ENCODE data around the gene EVC. TPM values are rescaled to one million over a fixed set of nuclear protein-coding genes. Genes with fewer than 3 reads are reported as not detected.
"Not testable (repeated sequence)": the region's sequence is repeated elsewhere in the genome, so short reads cannot be mapped to it uniquely, and the experiment has no call there.

The EVC gene
- total RNA-seq, 1 donor: 69.1 TPM

GRCh38 chr4:5826437-5827107 lies 115.6 kb downstream of the EVC start:
- Histone ChIP-seq H3K4me1 (ENCODE audit: insufficient read depth, low read length) (peaks cover 7% of the 10 kb centered on the region), H3K27me3 (ENCODE audit: insufficient read depth, low read length) (no peaks in the 10 kb centered on the region), H3K4me2 (ENCODE audit: insufficient read depth, low read length) (no peak overlapping the region), H3K4me3 (ENCODE audit: insufficient read depth, low read length) (no peak overlapping the region), H4K20me1 (ENCODE audit: insufficient read depth, low read length) (peaks cover 29% of the 10 kb centered on the region), H2AFZ (ENCODE audit: low read length) (no peak overlapping the region), H3K36me3 (ENCODE audit: insufficient read depth, low read length) (peaks cover 35% of the 10 kb centered on the region), H3K27ac (ENCODE audit: low read depth, low read length) (no peak overlapping the region), H3K79me2 (ENCODE audit: insufficient read depth, low read length) (no peaks in the 10 kb centered on the region), H3K9me3 (ENCODE audit: low read depth, low read length) (no peaks in the 10 kb centered on the region)
- peak; percentile 46 for DNase-seq (ENCODE audit: insufficient read length, low spot score, missing footprints)
- no peak for TF ChIP-seq CTCF (IDR thresholded peaks at IDR 0.05; ENCODE audit: extremely low read depth, low read depth, low read length)

GRCh38 chr4:5827108-5828004 lies 116.4 kb downstream of the EVC start:
- no peaks in the 10 kb centered on the region for H3K27me3 ChIP-seq (ENCODE audit: insufficient read depth, low read length)
- H3K36me3 ChIP-seq (ENCODE audit: insufficient read depth, low read length): peaks cover 27% of the 10 kb centered on the region
- TF ChIP-seq CTCF (IDR thresholded peaks at IDR 0.05; ENCODE audit: extremely low read depth, low read depth, low read length): no peak
- DNase-seq (ENCODE audit: insufficient read length, low spot score, missing footprints): peak; percentile 66
- H2AFZ ChIP-seq (ENCODE audit: low read length): no peak overlapping the region
- no peaks in the 10 kb centered on the region for H3K9me3 ChIP-seq (ENCODE audit: low read depth, low read length)
- H3K4me1 ChIP-seq (ENCODE audit: insufficient read depth, low read length): peaks cover 7% of the 10 kb centered on the region
- H3K4me3 ChIP-seq (ENCODE audit: insufficient read depth, low read length): no peak overlapping the region
- H4K20me1 ChIP-seq (ENCODE audit: insufficient read depth, low read length): peaks cover 23% of the 10 kb centered on the region
- H3K79me2 ChIP-seq (ENCODE audit: insufficient read depth, low read length): no peaks in the 10 kb centered on the region
- no peak overlapping the region for H3K4me2 ChIP-seq (ENCODE audit: insufficient read depth, low read length)
- no peak overlapping the region for H3K27ac ChIP-seq (ENCODE audit: low read depth, low read length)

GRCh38 chr4:5828005-5828391 lies 117.0 kb downstream of the EVC start:
- H3K27me3 ChIP-seq (ENCODE audit: insufficient read depth, low read length): no peaks in the 10 kb centered on the region
- no peaks in the 10 kb centered on the region for H3K9me3 ChIP-seq (ENCODE audit: low read depth, low read length)
- no peak for DNase-seq (ENCODE audit: insufficient read length, low spot score, missing footprints)
- H3K27ac ChIP-seq (ENCODE audit: low read depth, low read length): no peak overlapping the region
- H2AFZ ChIP-seq (ENCODE audit: low read length): no peak overlapping the region
- peaks cover 21% of the 10 kb centered on the region for H3K36me3 ChIP-seq (ENCODE audit: insufficient read depth, low read length)
- no peak overlapping the region for H3K4me3 ChIP-seq (ENCODE audit: insufficient read depth, low read length)
- peaks cover 7% of the 10 kb centered on the region for H3K4me1 ChIP-seq (ENCODE audit: insufficient read depth, low read length)
- H4K20me1 ChIP-seq (ENCODE audit: insufficient read depth, low read length): peaks cover 23% of the 10 kb centered on the region
- no peak for TF ChIP-seq CTCF (IDR thresholded peaks at IDR 0.05; ENCODE audit: extremely low read depth, low read depth, low read length)
- H3K4me2 ChIP-seq (ENCODE audit: insufficient read depth, low read length): no peak overlapping the region
- H3K79me2 ChIP-seq (ENCODE audit: insufficient read depth, low read length): no peaks in the 10 kb centered on the region

GRCh38 chr4:5836943-5837342 lies 125.9 kb downstream of the EVC start:
- no peaks in the 10 kb centered on the region for H3K27me3 ChIP-seq (ENCODE audit: insufficient read depth, low read length)
- no peak overlapping the region for H2AFZ ChIP-seq (ENCODE audit: low read length)
- no peaks in the 10 kb centered on the region for H3K79me2 ChIP-seq (ENCODE audit: insufficient read depth, low read length)
- TF ChIP-seq CTCF (IDR thresholded peaks at IDR 0.05; ENCODE audit: extremely low read depth, low read depth, low read length): no peak
- no peaks in the 10 kb centered on the region for H3K9me3 ChIP-seq (ENCODE audit: low read depth, low read length)
- no peaks in the 10 kb centered on the region for H4K20me1 ChIP-seq (ENCODE audit: insufficient read depth, low read length)
- H3K4me1 ChIP-seq (ENCODE audit: insufficient read depth, low read length): no peaks in the 10 kb centered on the region
- H3K4me2 ChIP-seq (ENCODE audit: insufficient read depth, low read length): no peak overlapping the region
- H3K4me3 ChIP-seq (ENCODE audit: insufficient read depth, low read length): no peak overlapping the region
- H3K36me3 ChIP-seq (ENCODE audit: insufficient read depth, low read length): no peaks in the 10 kb centered on the region
- H3K27ac ChIP-seq (ENCODE audit: low read depth, low read length): no peak overlapping the region
- no peak for DNase-seq (ENCODE audit: insufficient read length, low spot score, missing footprints)

GRCh38 chr4:5837483-5837882 lies 126.5 kb downstream of the EVC start:
- not testable (repeated sequence) for H3K4me2 ChIP-seq (ENCODE audit: insufficient read depth, low read length); H3K4me3 ChIP-seq (ENCODE audit: insufficient read depth, low read length); H2AFZ ChIP-seq (ENCODE audit: low read length); H3K9me3 ChIP-seq (ENCODE audit: low read depth, low read length); H4K20me1 ChIP-seq (ENCODE audit: insufficient read depth, low read length); H3K4me1 ChIP-seq (ENCODE audit: insufficient read depth, low read length); DNase-seq (ENCODE audit: insufficient read length, low spot score, missing footprints); H3K79me2 ChIP-seq (ENCODE audit: insufficient read depth, low read length); H3K36me3 ChIP-seq (ENCODE audit: insufficient read depth, low read length); H3K27me3 ChIP-seq (ENCODE audit: insufficient read depth, low read length); H3K27ac ChIP-seq (ENCODE audit: low read depth, low read length)
